Measurements from ENCODE around the gene CPNE6.

CPNE6 gene

GRCh38 chr14:24086193-24086955 lies 15.0 kb downstream of the CPNE6 start:
- DNase-seq (ENCODE audit: low read depth) = no peak

- DNase-seq (ENCODE audit: low read depth) = no peak
These were observed 15.6 kb downstream of the CPNE6 start for GRCh38 chr14:24087004-24087403.

GRCh38 chr14:24088095-24088494 lies 16.7 kb downstream of the CPNE6 start:
- no peak for DNase-seq (ENCODE audit: low read depth)

GRCh38 chr14:24089890-24090289 lies 18.5 kb downstream of the CPNE6 start:
- no peak for DNase-seq (ENCODE audit: low read depth)

- DNase-seq (ENCODE audit: low read depth) = no peak
These were observed 20.7 kb downstream of the CPNE6 start for GRCh38 chr14:24092110-24092504.

- no peak for DNase-seq (ENCODE audit: low read depth)
These were observed 21.3 kb downstream of the CPNE6 start for GRCh38 chr14:24092505-24093206.

- no peak for DNase-seq (ENCODE audit: low read depth)
These were observed 22.0 kb downstream of the CPNE6 start for GRCh38 chr14:24093207-24093900.

GRCh38 chr14:24093901-24094840 lies 22.8 kb downstream of the CPNE6 start, which contains the start of gene PCK2:
TSS of gene PCK2 (plus strand) at chr14:24094311. CDS start at chr14:24094406, 95 bp downstream.
- DNase-seq (ENCODE audit: low read depth) = peak; percentile 71

- no peak for DNase-seq (ENCODE audit: low read depth)
These were observed 23.5 kb downstream of the CPNE6 start for GRCh38 chr14:24094841-24095270.

- DNase-seq (ENCODE audit: low read depth) = peak; percentile 12
These were observed 24.1 kb downstream of the CPNE6 start for GRCh38 chr14:24095271-24096068.

GRCh38 chr14:24096545-24097181 lies 25.3 kb downstream of the CPNE6 start:
- DNase-seq (ENCODE audit: low read depth) = no peak

GRCh38 chr14:24098229-24098926 lies 27.0 kb downstream of the CPNE6 start:
- DNase-seq (ENCODE audit: low read depth) = no peak

GRCh38 chr14:24098927-24099813 lies 27.8 kb downstream of the CPNE6 start:
- no peak for DNase-seq (ENCODE audit: low read depth)

- no peak for DNase-seq (ENCODE audit: low read depth)
These were observed 29.0 kb downstream of the CPNE6 start for GRCh38 chr14:24100197-24100981.

GRCh38 chr14:24100982-24101494 lies 29.7 kb downstream of the CPNE6 start:
- DNase-seq (ENCODE audit: low read depth) = no peak

GRCh38 chr14:24102357-24103048 lies 31.1 kb downstream of the CPNE6 start:
- DNase-seq (ENCODE audit: low read depth) = no peak

GRCh38 chr14:24103451-24103850 lies 32.1 kb downstream of the CPNE6 start:
- no peak for DNase-seq (ENCODE audit: low read depth)
